SK-N-SH treated with all-trans-retinoic acid at 6 μM for 48 hours (cell line): ENCODE data around the gene ZBTB7A.

Experiments
- ATAC-seq: fragments of 200-7000 bp; cut with Tn5 transposase; 3 replicates; pipeline ENCODE4 v1.9.1; 2020; ENCODE audit warnings: mild to moderate bottlenecking, moderate library complexity
- ARNTL ChIP-seq: fragments of 450-650 bp; formaldehyde crosslinking; IDR thresholded peaks from 2 replicates; pipeline ENCODE4 v1.5.0; 2020; ENCODE audit warnings: low read depth, mild to moderate bottlenecking, moderate library complexity, borderline replicate concordance
- BACH2 ChIP-seq: fragments of 250-450 bp; sonication (Bioruptor Pico); IDR thresholded peaks from 2 replicates; pipeline ENCODE4 v1.9.0; 2021; ENCODE audit warnings: mild to moderate bottlenecking, borderline replicate concordance
- CREB5 ChIP-seq: fragments of 250-450 bp; sonication (Bioruptor Pico); IDR thresholded peaks from 2 replicates; pipeline ENCODE4 v1.5.1; 2020; ENCODE audit warnings: low read depth, mild to moderate bottlenecking, moderate library complexity
- CSDC2 ChIP-seq: fragments of 250-450 bp; sonication (Bioruptor Pico); IDR thresholded peaks from 2 replicates; pipeline ENCODE4 v1.5.0; 2020; ENCODE audit warnings: mild to moderate bottlenecking, moderate library complexity
- CSRNP3 ChIP-seq: fragments of 250-450 bp; sonication (Bioruptor Pico); IDR thresholded peaks from 2 replicates; pipeline ENCODE4 v1.5.1; 2021; ENCODE audit warnings: mild to moderate bottlenecking, moderate library complexity
- GLIS3 ChIP-seq: fragments of 250-450 bp; sonication (Bioruptor Pico); IDR thresholded peaks from 2 replicates; pipeline ENCODE4 v1.5.0; 2020; ENCODE audit warnings: mild to moderate bottlenecking, moderate library complexity
- ISL1 ChIP-seq: fragments of 250-450 bp; sonication (Bioruptor Pico); IDR thresholded peaks from 2 replicates; pipeline ENCODE4 v2.1.2; 2022; ENCODE audit warnings: mild to moderate bottlenecking, moderate library complexity
- OSR1 ChIP-seq: fragments of 250-450 bp; sonication (Bioruptor Pico); IDR thresholded peaks from 2 replicates; pipeline ENCODE4 v1.8.0; 2022; ENCODE audit warnings: moderate library complexity, mild to moderate bottlenecking, inconsistent platforms
- PATZ1 ChIP-seq: fragments of 250-450 bp; sonication (Bioruptor Pico); IDR thresholded peaks from 2 replicates; pipeline ENCODE4 v1.8.0; 2020; ENCODE audit warnings: mild to moderate bottlenecking, moderate library complexity, borderline replicate concordance
- POU6F1 ChIP-seq: fragments of 250-450 bp; sonication (Bioruptor Pico); IDR thresholded peaks from 2 replicates; pipeline ENCODE4 v1.8.0; 2021; ENCODE audit warnings: low read depth, mild to moderate bottlenecking, moderate library complexity, borderline replicate concordance
- PPARA ChIP-seq: fragments of 250-450 bp; sonication (Bioruptor Pico); IDR thresholded peaks from 2 replicates; pipeline ENCODE4 v1.5.0; 2020; ENCODE audit warnings: mild to moderate bottlenecking, borderline replicate concordance
- SNAI2 ChIP-seq: fragments of 250-450 bp; sonication (Bioruptor Pico); IDR thresholded peaks from 2 replicates; pipeline ENCODE4 v1.5.0; 2020; ENCODE audit warnings: mild to moderate bottlenecking, moderate library complexity
- TCF4 ChIP-seq: fragments of 250-450 bp; sonication (Bioruptor Pico); IDR thresholded peaks from 2 replicates; pipeline ENCODE4 v1.8.0; 2021; ENCODE audit warnings: mild to moderate bottlenecking, moderate library complexity, borderline replicate concordance
- TOX ChIP-seq: fragments of 250-450 bp; sonication (Bioruptor Pico); IDR thresholded peaks from 2 replicates; pipeline ENCODE4 v1.8.0; 2021; ENCODE audit warnings: mild to moderate bottlenecking, moderate library complexity, borderline replicate concordance
- TSHZ2 ChIP-seq: fragments of 250-450 bp; sonication (Bioruptor Pico); IDR thresholded peaks from 2 replicates; pipeline ENCODE4 v1.5.0; 2020; ENCODE audit warnings: mild to moderate bottlenecking, moderate library complexity
- ZFP3 ChIP-seq: fragments of 250-450 bp; sonication (Bioruptor Pico); IDR thresholded peaks from 2 replicates; pipeline ENCODE4 v1.5.0; 2020; ENCODE audit warnings: mild to moderate bottlenecking, moderate library complexity
- ZFP30 ChIP-seq: fragments of 450-650 bp; formaldehyde crosslinking; IDR thresholded peaks from 2 replicates; pipeline ENCODE4 v1.5.0; 2022; ENCODE audit warnings: mild to moderate bottlenecking, moderate library complexity
- ZNF565 ChIP-seq: fragments of 450-650 bp; formaldehyde crosslinking; conservative IDR thresholded peaks from 2 replicates; pipeline ENCODE4 v1.5.0; 2020; ENCODE audit warnings: low read depth, mild to moderate bottlenecking, moderate library complexity
- ZNF70 ChIP-seq: fragments of 450-650 bp; formaldehyde crosslinking; IDR thresholded peaks from 2 replicates; pipeline ENCODE4 v1.5.0; 2020; ENCODE audit warnings: mild to moderate bottlenecking, moderate library complexity
- ZNF8 ChIP-seq: fragments of 450-650 bp; formaldehyde crosslinking; IDR thresholded peaks from 2 replicates; pipeline ENCODE4 v1.5.0; 2020; ENCODE audit warnings: mild to moderate bottlenecking, moderate library complexity

The ZBTB7A gene

GRCh38 chr19:4027146-4027545 is 39.6 kb downstream of the ZBTB7A start:
- TF ChIP-seq TOX (CRISPR knock-in tag) (no peak), CSDC2 (CRISPR knock-in tag) (no peak), GLIS3 (CRISPR knock-in tag) (no peak), CREB5 (CRISPR knock-in tag) (no peak), ZNF8 (CRISPR knock-in tag) (no peak), OSR1 (no peak)
- ATAC-seq, result no peak

- TF ChIP-seq CREB5 (CRISPR knock-in tag) (no peak), CSDC2 (CRISPR knock-in tag) (no peak), TCF4 (CRISPR knock-in tag) (no peak), PPARA (no peak), CSRNP3 (CRISPR knock-in tag) (no peak), PATZ1 (no peak)
These were observed 41.4 kb downstream of the ZBTB7A start for GRCh38 chr19:4025317-4025716.

GRCh38 chr19:4023600-4024398 is 42.9 kb downstream of the ZBTB7A start:
- TF ChIP-seq ZNF565 (CRISPR knock-in tag), result no peak
- no peak for TF ChIP-seq ARNTL
- TF ChIP-seq CSDC2 (CRISPR knock-in tag), result no peak
- ATAC-seq, result no peak

More at GRCh38 chr19:4025317-4025716, 41.4 kb downstream of the ZBTB7A start:
- no peak for ATAC-seq

GRCh38 chr19:4019578-4019977 is 47.1 kb downstream of the ZBTB7A start:
- ATAC-seq, result no peak
- TF ChIP-seq ZFP3 (no peak), ZNF565 (CRISPR knock-in tag) (no peak), ISL1 (CRISPR knock-in tag) (no peak), OSR1 (no peak), TSHZ2 (CRISPR knock-in tag) (no peak), GLIS3 (CRISPR knock-in tag) (no peak), ZFP30 (no peak), ZNF70 (CRISPR knock-in tag) (no peak), ARNTL (no peak), ZNF8 (CRISPR knock-in tag) (no peak), CSRNP3 (CRISPR knock-in tag) (no peak), BACH2 (CRISPR knock-in tag) (no peak), TCF4 (CRISPR knock-in tag) (no peak), PPARA (no peak), CREB5 (CRISPR knock-in tag) (no peak), CSDC2 (CRISPR knock-in tag) (no peak), SNAI2 (CRISPR knock-in tag) (no peak), POU6F1 (no peak)
